Measurements from ENCODE around the gene DAB1. TPM values are rescaled to one million over a fixed set of nuclear protein-coding genes. Genes with fewer than 3 reads are reported as not detected.

Gene DAB1
- total RNA-seq, 1 donor from 2014 or later: 1.6 TPM

DNA sequence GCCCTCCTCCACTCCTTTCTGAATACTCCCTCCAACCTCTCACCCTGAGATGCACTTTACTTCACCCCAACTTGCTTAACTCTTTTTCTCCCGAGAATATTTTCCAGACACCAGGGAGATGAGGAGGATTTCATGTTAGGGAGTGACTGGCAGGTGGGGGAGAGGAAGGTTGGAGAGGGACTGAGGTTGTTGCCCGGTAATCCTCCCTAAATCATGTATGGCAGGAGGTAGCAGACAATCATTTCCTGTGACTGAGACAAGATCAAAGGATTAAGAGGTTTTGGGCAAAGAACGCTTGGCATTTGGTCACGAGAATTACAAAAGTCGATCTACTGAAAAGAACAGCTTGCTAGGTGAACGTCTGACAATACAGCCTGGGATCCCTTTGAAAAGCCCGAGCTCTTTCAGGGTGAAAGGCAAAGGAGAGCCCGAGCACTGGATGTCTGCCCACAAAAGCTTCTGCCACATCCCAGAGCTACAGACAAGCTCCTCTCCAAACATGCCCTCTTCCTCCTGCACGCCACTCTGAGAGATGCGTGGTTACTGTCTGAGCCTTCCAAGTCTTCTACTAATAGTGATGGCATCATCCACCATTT lies 154.1 kb downstream of the DAB1 start:
- no peak overlapping the region for H3K4me3 Mint-ChIP-seq (ENCODE audit: unreplicated experiment)
- H3K4me3 ChIP-seq (ENCODE audit: insufficient read depth, low read depth, low read length): no peak overlapping the region
- H3K36me3 Mint-ChIP-seq (ENCODE audit: low read depth, unreplicated experiment): peaks cover 1% of the 10 kb centered on the region
- no peak overlapping the region for H2AFZ ChIP-seq (ENCODE audit: low read depth, low read length)
- H3K79me2 ChIP-seq (ENCODE audit: insufficient read depth, low read length): no peaks in the 10 kb centered on the region
- H3K27ac ChIP-seq (ENCODE audit: low read depth, low read length): no peak overlapping the region
- H3K9me3 Mint-ChIP-seq (ENCODE audit: unreplicated experiment): no peaks in the 10 kb centered on the region
- no peak overlapping the region for H3K9ac ChIP-seq (ENCODE audit: low read length)
- H3K4me1 Mint-ChIP-seq (ENCODE audit: low read depth, unreplicated experiment): no peaks in the 10 kb centered on the region
- no peaks in the 10 kb centered on the region for H3K27me3 ChIP-seq (ENCODE audit: insufficient read depth, low read length)
- H3K4me2 ChIP-seq (ENCODE audit: low read length): no peak overlapping the region
- no peaks in the 10 kb centered on the region for H3K36me3 ChIP-seq (ENCODE audit: insufficient read depth, low read length)
- FAIRE-seq (no peak), DNase-seq (ENCODE audit: low read depth) (no peak)
- TF ChIP-seq EZH2 (IDR thresholded peaks at IDR 0.05; ENCODE audit: insufficient read depth, low read length): no peak
- TF ChIP-seq, protein P1, sequence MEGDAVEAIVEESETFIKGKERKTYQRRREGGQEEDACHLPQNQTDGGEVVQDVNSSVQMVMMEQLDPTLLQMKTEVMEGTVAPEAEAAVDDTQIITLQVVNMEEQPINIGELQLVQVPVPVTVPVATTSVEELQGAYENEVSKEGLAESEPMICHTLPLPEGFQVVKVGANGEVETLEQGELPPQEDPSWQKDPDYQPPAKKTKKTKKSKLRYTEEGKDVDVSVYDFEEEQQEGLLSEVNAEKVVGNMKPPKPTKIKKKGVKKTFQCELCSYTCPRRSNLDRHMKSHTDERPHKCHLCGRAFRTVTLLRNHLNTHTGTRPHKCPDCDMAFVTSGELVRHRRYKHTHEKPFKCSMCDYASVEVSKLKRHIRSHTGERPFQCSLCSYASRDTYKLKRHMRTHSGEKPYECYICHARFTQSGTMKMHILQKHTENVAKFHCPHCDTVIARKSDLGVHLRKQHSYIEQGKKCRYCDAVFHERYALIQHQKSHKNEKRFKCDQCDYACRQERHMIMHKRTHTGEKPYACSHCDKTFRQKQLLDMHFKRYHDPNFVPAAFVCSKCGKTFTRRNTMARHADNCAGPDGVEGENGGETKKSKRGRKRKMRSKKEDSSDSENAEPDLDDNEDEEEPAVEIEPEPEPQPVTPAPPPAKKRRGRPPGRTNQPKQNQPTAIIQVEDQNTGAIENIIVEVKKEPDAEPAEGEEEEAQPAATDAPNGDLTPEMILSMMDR (IDR thresholded peaks at IDR 0.05; ENCODE audit: insufficient read depth, low read depth, low read length): no peak
- no peaks in the 10 kb centered on the region for H3K9me3 ChIP-seq (ENCODE audit: insufficient read depth, low read depth, low read length)
- no peaks in the 10 kb centered on the region for H3K4me1 ChIP-seq (ENCODE audit: insufficient read depth, low read length)
- peaks cover 11% of the 10 kb centered on the region for H3K27me3 Mint-ChIP-seq (ENCODE audit: low read depth, unreplicated experiment)
- no peaks in the 10 kb centered on the region for H4K20me1 ChIP-seq (ENCODE audit: insufficient read depth, low read length)
- no peak overlapping the region for H3K27ac Mint-ChIP-seq (ENCODE audit: unreplicated experiment)

DNA sequence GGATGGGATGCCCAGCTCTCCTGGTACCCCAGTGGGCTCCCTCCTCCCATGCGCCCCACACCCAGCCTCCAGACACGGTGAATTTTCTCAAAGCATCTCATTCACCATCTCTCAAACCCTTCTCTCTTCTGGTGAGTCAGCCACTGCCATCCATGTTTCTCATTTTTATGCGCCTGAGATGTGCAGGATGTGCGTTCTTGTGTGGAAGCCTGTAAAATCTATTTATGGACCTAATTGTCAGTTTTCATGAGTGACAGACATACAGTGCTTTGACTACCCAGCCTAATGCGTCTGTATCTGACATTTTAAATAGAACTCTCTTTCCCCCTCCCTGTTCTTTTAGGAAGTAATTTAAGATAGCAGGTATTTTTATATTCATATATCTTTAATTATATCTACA lies 158.8 kb downstream of the DAB1 start:
- H3K9me3 Mint-ChIP-seq (ENCODE audit: unreplicated experiment): no peaks in the 10 kb centered on the region
- H3K9me3 ChIP-seq (ENCODE audit: insufficient read depth, low read depth, low read length): no peaks in the 10 kb centered on the region

DNA sequence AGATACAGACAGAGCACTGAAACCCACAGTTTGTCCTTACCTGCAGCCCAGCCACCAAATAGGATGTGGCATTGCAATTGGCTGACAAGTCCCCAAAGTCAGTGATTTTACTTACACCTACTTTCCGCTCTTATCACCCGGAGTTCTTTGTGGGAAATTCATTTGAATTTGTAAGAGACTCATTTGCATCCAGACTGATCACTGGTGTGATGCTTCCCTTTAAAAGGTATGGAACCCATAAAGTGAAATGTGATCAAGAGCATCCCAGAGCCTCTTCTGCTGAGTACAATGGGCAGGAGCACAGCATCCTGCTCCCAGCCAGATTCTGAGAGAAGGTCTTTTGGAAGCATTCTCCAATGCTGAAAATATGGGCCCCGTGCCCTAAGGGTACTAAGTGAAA lies 161.4 kb downstream of the DAB1 start:
- Histone ChIP-seq H3K27me3 (ENCODE audit: insufficient read depth, low read length) (no peaks in the 10 kb centered on the region), H3K36me3 (ENCODE audit: insufficient read depth, low read length) (no peaks in the 10 kb centered on the region), H3K4me2 (ENCODE audit: low read length) (no peak overlapping the region), H3K9ac (ENCODE audit: low read length) (no peak overlapping the region), H3K4me3 (ENCODE audit: insufficient read depth, low read depth, low read length) (no peak overlapping the region), H3K27ac (ENCODE audit: low read depth, low read length) (no peak overlapping the region), H3K4me1 (ENCODE audit: insufficient read depth, low read length) (no peaks in the 10 kb centered on the region), H2AFZ (ENCODE audit: low read depth, low read length) (no peak overlapping the region), H4K20me1 (ENCODE audit: insufficient read depth, low read length) (no peaks in the 10 kb centered on the region), H3K79me2 (ENCODE audit: insufficient read depth, low read length) (no peaks in the 10 kb centered on the region), H3K9me3 (ENCODE audit: insufficient read depth, low read depth, low read length) (no peaks in the 10 kb centered on the region)
- DNase-seq (ENCODE audit: low read depth): no peak
- TF ChIP-seq, protein P1 (IDR thresholded peaks at IDR 0.05; ENCODE audit: insufficient read depth, low read depth, low read length): no peak
- TF ChIP-seq EZH2 (IDR thresholded peaks at IDR 0.05; ENCODE audit: insufficient read depth, low read length): no peak
- Mint-ChIP-seq H3K9me3 (ENCODE audit: unreplicated experiment) (peaks cover 2% of the 10 kb centered on the region), H3K27ac (ENCODE audit: unreplicated experiment) (no peak overlapping the region), H3K27me3 (ENCODE audit: low read depth, unreplicated experiment) (peaks cover 7% of the 10 kb centered on the region), H3K36me3 (ENCODE audit: low read depth, unreplicated experiment) (no peaks in the 10 kb centered on the region), H3K4me3 (ENCODE audit: unreplicated experiment) (no peak overlapping the region), H3K4me1 (ENCODE audit: low read depth, unreplicated experiment) (no peaks in the 10 kb centered on the region)
- FAIRE-seq: no peak

More for the DNA sequence above, 158.8 kb downstream of the DAB1 start:
- no peaks in the 10 kb centered on the region for H4K20me1 ChIP-seq (ENCODE audit: insufficient read depth, low read length)
- FAIRE-seq (no peak), DNase-seq (ENCODE audit: low read depth) (no peak)
- H3K9ac ChIP-seq (ENCODE audit: low read length): no peak overlapping the region
- no peak overlapping the region for H3K4me2 ChIP-seq (ENCODE audit: low read length)
- no peak overlapping the region for H3K4me3 ChIP-seq (ENCODE audit: insufficient read depth, low read depth, low read length)
- H3K4me3 Mint-ChIP-seq (ENCODE audit: unreplicated experiment): no peak overlapping the region
- TF ChIP-seq, protein P1 (IDR thresholded peaks at IDR 0.05; ENCODE audit: insufficient read depth, low read depth, low read length): no peak
- no peak for TF ChIP-seq EZH2 (IDR thresholded peaks at IDR 0.05; ENCODE audit: insufficient read depth, low read length)
- H3K27ac ChIP-seq (ENCODE audit: low read depth, low read length): no peak overlapping the region
- H3K4me1 Mint-ChIP-seq (ENCODE audit: low read depth, unreplicated experiment): no peaks in the 10 kb centered on the region
- H3K27me3 ChIP-seq (ENCODE audit: insufficient read depth, low read length): no peaks in the 10 kb centered on the region
- H3K27me3 Mint-ChIP-seq (ENCODE audit: low read depth, unreplicated experiment): peaks cover 9% of the 10 kb centered on the region
- H3K79me2 ChIP-seq (ENCODE audit: insufficient read depth, low read length): no peaks in the 10 kb centered on the region
- H3K36me3 Mint-ChIP-seq (ENCODE audit: low read depth, unreplicated experiment): peaks cover 1% of the 10 kb centered on the region
- H3K4me1 ChIP-seq (ENCODE audit: insufficient read depth, low read length): no peaks in the 10 kb centered on the region
- H3K36me3 ChIP-seq (ENCODE audit: insufficient read depth, low read length): no peaks in the 10 kb centered on the region
- H2AFZ ChIP-seq (ENCODE audit: low read depth, low read length): no peak overlapping the region
- no peak overlapping the region for H3K27ac Mint-ChIP-seq (ENCODE audit: unreplicated experiment)

Data from astrocyte (in vitro differentiated cells and primary cell).